ENCODE measurements around the gene SPRYD3. TPM values are rescaled to one million over a fixed set of nuclear protein-coding genes. Genes with fewer than 3 reads are reported as not detected.
A peak's percentile ranks its signal among the peaks of the same experiment; 100 is the strongest.

Gene SPRYD3
- polyA plus RNA-seq, 1 experiment: 15.4 TPM

DNA sequence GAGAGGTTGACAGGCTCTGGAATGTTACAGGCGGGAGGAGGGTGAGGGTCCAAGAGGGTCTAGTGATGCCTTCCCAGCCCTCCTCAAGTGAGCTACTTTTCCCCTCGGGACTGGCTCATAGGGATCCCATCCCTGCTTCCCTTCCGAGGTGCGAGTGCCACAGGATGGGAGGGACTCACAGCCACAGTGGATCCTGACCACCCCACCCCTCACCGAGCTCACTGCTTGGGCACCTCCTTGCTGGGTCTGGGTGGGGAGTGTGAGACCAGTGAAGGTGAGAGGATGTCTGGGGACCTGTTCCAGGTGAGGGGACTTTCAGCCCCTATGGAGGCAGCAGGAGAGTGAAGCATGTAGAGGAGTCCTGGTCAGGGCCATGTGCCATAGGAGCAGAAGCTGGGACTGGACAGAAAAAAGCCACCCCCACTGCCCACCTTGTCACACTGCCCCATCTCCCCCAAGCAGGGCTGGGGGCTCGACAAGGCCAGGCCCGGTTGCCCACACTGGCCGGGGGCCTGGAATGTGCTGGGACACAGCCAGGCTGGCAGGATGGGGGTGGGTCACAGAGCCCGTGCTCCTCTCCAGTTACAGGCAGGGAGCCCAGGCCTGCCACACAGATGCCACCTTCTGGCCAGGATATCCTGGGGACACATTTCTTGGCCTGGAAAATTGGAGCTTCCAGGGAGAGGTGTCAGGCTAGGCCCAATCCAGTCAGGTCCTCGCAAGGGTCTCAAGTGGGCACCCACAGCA, 31.0 kb downstream of the SPRYD3 start:
- TF ChIP-seq, protein P1, sequence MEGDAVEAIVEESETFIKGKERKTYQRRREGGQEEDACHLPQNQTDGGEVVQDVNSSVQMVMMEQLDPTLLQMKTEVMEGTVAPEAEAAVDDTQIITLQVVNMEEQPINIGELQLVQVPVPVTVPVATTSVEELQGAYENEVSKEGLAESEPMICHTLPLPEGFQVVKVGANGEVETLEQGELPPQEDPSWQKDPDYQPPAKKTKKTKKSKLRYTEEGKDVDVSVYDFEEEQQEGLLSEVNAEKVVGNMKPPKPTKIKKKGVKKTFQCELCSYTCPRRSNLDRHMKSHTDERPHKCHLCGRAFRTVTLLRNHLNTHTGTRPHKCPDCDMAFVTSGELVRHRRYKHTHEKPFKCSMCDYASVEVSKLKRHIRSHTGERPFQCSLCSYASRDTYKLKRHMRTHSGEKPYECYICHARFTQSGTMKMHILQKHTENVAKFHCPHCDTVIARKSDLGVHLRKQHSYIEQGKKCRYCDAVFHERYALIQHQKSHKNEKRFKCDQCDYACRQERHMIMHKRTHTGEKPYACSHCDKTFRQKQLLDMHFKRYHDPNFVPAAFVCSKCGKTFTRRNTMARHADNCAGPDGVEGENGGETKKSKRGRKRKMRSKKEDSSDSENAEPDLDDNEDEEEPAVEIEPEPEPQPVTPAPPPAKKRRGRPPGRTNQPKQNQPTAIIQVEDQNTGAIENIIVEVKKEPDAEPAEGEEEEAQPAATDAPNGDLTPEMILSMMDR (IDR thresholded peaks at IDR 0.05; ENCODE audit: low read depth, low read length): no peak
- CTCF ChIA-PET: interaction anchor here (0.5 to 2.6 kb wide), 11 partner anchors 8 to 979 kb away, joined by 3 to 11 read pairs (median 4); partner anchors contain the start of genes CSAD and SPRYD3
- no peaks in the 10 kb centered on the region for H3K27me3 ChIP-seq (ENCODE audit: control insufficient read depth, insufficient read depth, low read length)
- no peak for DNase-seq (ENCODE audit: low read depth, low spot score)
- peak overlapping the region; percentile 94 for H3K27ac ChIP-seq (ENCODE audit: low read depth, low read length)
- POLR2A ChIA-PET: interaction anchor here (0.6 to 3.3 kb wide), 16 partner anchors 10 to 1176 kb away, joined by 3 to 15 read pairs (median 5); partner anchors contain the start of genes CSAD, EIF4B, IGFBP6 and PFDN5
- peak overlapping the region; percentile 79 for H3K4me3 ChIP-seq (ENCODE audit: low read depth, low read length)
- H3K9me3 ChIP-seq (ENCODE audit: control insufficient read depth, insufficient read depth, low read length): peaks cover 3% of the 10 kb centered on the region; the same call in 1 of the 2 replicates

DNA sequence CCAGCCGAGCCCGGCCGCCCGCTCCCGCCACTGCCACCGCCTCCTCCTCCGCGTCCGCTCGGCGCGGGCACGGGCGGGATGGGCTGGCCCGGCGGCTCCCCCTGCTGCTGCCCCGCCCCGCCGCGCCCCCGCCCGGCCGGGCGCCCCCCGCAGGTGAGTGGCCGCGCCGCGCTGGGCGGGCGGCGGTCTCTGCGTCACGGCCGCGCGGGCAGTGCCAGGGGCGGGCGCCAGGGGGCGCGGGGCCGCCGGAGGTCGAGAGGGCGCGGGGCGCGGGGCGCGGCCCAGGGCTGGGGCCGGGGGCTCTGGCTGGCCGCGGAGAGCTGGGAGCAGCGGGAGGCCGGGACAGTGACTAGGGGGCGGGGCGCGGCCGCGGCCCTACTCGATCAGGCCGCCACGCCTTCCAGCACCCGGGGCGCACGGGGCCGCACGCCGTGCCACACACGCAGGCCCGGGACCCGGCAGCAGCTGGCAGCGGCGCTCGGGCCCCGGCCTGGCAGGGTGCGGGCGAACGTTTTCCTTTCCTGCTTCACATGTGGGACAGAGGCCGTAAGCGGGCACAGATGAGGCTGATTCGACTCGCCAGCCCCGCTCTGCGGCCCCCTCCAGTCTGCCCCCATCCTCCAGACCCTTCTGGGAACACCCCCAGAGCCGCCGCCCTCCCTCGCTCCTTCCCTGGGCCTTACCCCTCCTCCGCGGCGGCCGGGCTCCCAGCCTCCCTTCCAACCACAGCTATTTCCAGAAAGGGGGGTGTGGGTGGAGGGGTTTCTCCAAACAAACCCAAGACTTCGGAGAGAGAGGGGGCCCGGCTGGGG, 31.8 kb downstream of the SPRYD3 start:
- no peak for DNase-seq (ENCODE audit: low read depth, low spot score)
- peak overlapping the region; percentile 94 for H3K27ac ChIP-seq (ENCODE audit: low read depth, low read length)
- H3K27me3 ChIP-seq (ENCODE audit: control insufficient read depth, insufficient read depth, low read length): no peaks in the 10 kb centered on the region
- TF ChIP-seq, protein P1 (IDR thresholded peaks at IDR 0.05; ENCODE audit: low read depth, low read length): no peak
- peak overlapping the region; percentile 86 for H3K4me3 ChIP-seq (ENCODE audit: low read depth, low read length)
- CTCF ChIA-PET: interaction anchor here (0.5 to 2.6 kb wide), 12 partner anchors 8 to 978 kb away, joined by 3 to 11 read pairs (median 4); partner anchors contain the start of genes CSAD and SPRYD3
- POLR2A ChIA-PET: interaction anchor here (0.6 to 3.3 kb wide), 15 partner anchors 9 to 1176 kb away, joined by 3 to 15 read pairs (median 4); partner anchors contain the start of genes CSAD, EIF4B, IGFBP6 and PFDN5
- peaks cover 3% of the 10 kb centered on the region; the same call in 1 of the 2 replicates for H3K9me3 ChIP-seq (ENCODE audit: control insufficient read depth, insufficient read depth, low read length)

DNA sequence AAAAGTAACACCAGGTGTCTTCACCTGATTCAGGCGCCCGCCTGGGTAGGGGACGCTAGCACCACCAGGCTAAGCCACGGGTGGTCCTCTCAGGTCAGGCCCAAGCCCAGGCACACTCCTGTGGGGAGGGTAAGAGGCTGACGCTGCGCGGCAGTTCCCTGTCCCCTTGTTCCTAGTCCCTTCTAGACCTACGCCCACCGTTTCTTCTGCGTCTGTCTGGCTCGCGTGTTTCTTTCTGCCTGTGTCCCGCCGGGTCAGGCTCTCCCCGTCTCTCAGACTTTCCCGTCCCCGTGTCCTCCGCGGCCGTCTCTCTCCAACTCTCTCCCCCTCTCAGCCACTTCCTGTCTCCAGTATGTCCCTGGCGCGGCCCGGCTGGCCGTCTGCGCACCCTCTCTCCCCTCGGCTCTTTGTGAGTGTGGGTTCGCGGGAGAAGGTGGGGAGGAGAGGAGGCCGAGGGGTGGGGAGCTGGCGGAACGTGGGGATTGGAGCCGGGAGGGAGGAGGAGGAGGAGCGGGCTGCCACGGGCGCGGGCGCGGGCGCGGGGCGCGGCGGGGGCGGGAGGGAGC, 32.5 kb downstream of the SPRYD3 start:
- CTCF ChIA-PET: interaction anchor here (0.8 to 2.6 kb wide), 5 partner anchors 8 to 177 kb away, joined by 3 to 11 read pairs (median 4); no protein-coding TSS in a partner anchor
- POLR2A ChIA-PET: interaction anchor here (0.6 to 3.3 kb wide), 9 partner anchors 8 to 168 kb away, joined by 3 to 15 read pairs (median 7); partner anchors contain the start of genes EIF4B, IGFBP6 and SPRYD3
- peak overlapping the region; percentile 91 for H3K27ac ChIP-seq (ENCODE audit: low read depth, low read length)
- H3K27me3 ChIP-seq (ENCODE audit: control insufficient read depth, insufficient read depth, low read length): no peaks in the 10 kb centered on the region
- TF ChIP-seq, protein P1 (IDR thresholded peaks at IDR 0.05; ENCODE audit: low read depth, low read length): no peak
- H3K4me3 ChIP-seq (ENCODE audit: low read depth, low read length): peak overlapping the region; percentile 86
- H3K9me3 ChIP-seq (ENCODE audit: control insufficient read depth, insufficient read depth, low read length): peaks cover 3% of the 10 kb centered on the region; the same call in 1 of the 2 replicates
- DNase-seq (ENCODE audit: low read depth, low spot score): peak; percentile 72

DNA sequence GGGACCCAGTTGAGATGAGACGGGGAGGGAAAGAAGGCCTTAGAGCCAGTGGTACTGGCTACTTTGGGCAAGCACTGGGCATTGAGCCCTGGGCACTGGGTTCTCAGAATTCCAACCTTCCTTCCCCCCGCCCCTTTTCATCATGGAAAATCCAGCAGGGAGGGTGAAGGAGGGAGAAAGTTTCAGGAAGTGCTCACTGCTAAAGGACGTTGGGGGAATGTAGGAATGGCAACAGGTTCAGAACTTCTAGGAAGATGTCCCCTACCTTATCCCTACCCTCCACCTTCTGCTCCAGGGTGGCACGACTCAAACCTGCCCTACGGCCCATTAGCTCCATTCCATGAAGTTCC, 33.5 kb downstream of the SPRYD3 start:
- ChIA-PET POLR2A (interaction anchor here (1.1 to 3.3 kb wide), 3 partner anchors 18 to 52 kb away, joined by 4 to 15 read pairs (median 14); partner anchors contain the start of genes EIF4B and IGFBP6), CTCF (interaction anchor here (0.7 kb wide), 1 partner anchor 65 kb away, joined by 3 read pairs; no protein-coding TSS in a partner anchor)
- peak overlapping the region; percentile 86 for H3K4me3 ChIP-seq (ENCODE audit: low read depth, low read length)
- DNase-seq (ENCODE audit: low read depth, low spot score): no peak
- H3K9me3 ChIP-seq (ENCODE audit: control insufficient read depth, insufficient read depth, low read length): peaks cover 3% of the 10 kb centered on the region; the same call in 1 of the 2 replicates
- H3K27ac ChIP-seq (ENCODE audit: low read depth, low read length): peak overlapping the region; percentile 47
- TF ChIP-seq, protein P1 (IDR thresholded peaks at IDR 0.05; ENCODE audit: low read depth, low read length): no peak
- no peaks in the 10 kb centered on the region for H3K27me3 ChIP-seq (ENCODE audit: control insufficient read depth, insufficient read depth, low read length)

All from AG04450 (cell line).